C4-2B (cell line): ENCODE measurements around the gene KCNMA1.

Experiments used
- ZFX ChIP-seq: fragments of 450-650 bp; IDR thresholded peaks from 2 replicates; pipeline ENCODE4 v1.6.1; 2017
- TF ChIP-seq, protein P1 (sequence below): fragments of 450-650 bp; conservative IDR thresholded peaks from 2 replicates; pipeline ENCODE4 v1.5.1; 2017; ENCODE audit warnings: mild to moderate bottlenecking

DNA sequence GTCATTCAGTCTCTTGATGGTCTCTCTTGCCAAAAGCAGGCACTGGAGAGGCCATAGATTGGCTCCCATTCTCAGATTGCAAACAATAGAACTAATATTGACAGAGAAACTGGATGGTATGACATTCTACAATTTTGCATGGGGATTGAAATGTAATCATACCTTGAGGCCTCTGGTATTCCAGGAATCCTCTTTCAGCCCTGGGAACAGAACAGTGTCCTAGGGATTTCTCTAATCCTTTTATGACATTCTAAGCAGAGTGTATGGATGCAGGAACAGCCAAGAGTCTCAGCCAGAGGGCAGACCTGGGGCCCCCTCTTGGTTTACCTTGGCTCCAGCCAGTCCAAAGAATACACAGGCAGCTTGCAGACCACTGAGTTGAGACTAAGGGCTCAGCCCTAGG is 206.4 kb downstream of the KCNMA1 start:
- TF ChIP-seq, protein P1, sequence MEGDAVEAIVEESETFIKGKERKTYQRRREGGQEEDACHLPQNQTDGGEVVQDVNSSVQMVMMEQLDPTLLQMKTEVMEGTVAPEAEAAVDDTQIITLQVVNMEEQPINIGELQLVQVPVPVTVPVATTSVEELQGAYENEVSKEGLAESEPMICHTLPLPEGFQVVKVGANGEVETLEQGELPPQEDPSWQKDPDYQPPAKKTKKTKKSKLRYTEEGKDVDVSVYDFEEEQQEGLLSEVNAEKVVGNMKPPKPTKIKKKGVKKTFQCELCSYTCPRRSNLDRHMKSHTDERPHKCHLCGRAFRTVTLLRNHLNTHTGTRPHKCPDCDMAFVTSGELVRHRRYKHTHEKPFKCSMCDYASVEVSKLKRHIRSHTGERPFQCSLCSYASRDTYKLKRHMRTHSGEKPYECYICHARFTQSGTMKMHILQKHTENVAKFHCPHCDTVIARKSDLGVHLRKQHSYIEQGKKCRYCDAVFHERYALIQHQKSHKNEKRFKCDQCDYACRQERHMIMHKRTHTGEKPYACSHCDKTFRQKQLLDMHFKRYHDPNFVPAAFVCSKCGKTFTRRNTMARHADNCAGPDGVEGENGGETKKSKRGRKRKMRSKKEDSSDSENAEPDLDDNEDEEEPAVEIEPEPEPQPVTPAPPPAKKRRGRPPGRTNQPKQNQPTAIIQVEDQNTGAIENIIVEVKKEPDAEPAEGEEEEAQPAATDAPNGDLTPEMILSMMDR, result no peak
- no peak for TF ChIP-seq ZFX
